Measurements from ENCODE around the gene GPR143.

GPR143 gene

GRCh38 chrX:9717376-9717775 lies 48.3 kb downstream of the GPR143 start:
- no peak overlapping the region for H3K9ac ChIP-seq
- H3K4me2 ChIP-seq, result no peak overlapping the region
- TF ChIP-seq, protein P1, sequence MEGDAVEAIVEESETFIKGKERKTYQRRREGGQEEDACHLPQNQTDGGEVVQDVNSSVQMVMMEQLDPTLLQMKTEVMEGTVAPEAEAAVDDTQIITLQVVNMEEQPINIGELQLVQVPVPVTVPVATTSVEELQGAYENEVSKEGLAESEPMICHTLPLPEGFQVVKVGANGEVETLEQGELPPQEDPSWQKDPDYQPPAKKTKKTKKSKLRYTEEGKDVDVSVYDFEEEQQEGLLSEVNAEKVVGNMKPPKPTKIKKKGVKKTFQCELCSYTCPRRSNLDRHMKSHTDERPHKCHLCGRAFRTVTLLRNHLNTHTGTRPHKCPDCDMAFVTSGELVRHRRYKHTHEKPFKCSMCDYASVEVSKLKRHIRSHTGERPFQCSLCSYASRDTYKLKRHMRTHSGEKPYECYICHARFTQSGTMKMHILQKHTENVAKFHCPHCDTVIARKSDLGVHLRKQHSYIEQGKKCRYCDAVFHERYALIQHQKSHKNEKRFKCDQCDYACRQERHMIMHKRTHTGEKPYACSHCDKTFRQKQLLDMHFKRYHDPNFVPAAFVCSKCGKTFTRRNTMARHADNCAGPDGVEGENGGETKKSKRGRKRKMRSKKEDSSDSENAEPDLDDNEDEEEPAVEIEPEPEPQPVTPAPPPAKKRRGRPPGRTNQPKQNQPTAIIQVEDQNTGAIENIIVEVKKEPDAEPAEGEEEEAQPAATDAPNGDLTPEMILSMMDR (conservative IDR thresholded peaks at IDR 0.05; ENCODE audit: low read depth, low read length), result no peak
- H3K27me3 ChIP-seq (ENCODE audit: insufficient read depth, low read depth), result no peaks in the 10 kb centered on the region
- no peak overlapping the region for H3K4me3 ChIP-seq (IDR thresholded peaks at IDR 0.05; ENCODE audit: insufficient read depth, low read depth, low read length)
- no peaks in the 10 kb centered on the region for H3K4me1 ChIP-seq (ENCODE audit: low read depth, poor library complexity, severe bottlenecking)
- H2AFZ ChIP-seq (ENCODE audit: low read depth), result no peak overlapping the region
- H3K36me3 ChIP-seq (ENCODE audit: insufficient read depth), result no peaks in the 10 kb centered on the region
- no peaks in the 10 kb centered on the region for H3K79me2 ChIP-seq (ENCODE audit: insufficient read depth, low read depth)
- no peak overlapping the region for H3K27ac ChIP-seq
- H4K20me1 ChIP-seq (ENCODE audit: insufficient read depth), result no peaks in the 10 kb centered on the region

- Histone ChIP-seq H3K9ac (no peak overlapping the region), H3K27ac (no peak overlapping the region), H3K36me3 (ENCODE audit: insufficient read depth) (no peaks in the 10 kb centered on the region), H3K27me3 (ENCODE audit: insufficient read depth, low read depth) (no peaks in the 10 kb centered on the region), H3K4me2 (no peak overlapping the region), H3K79me2 (ENCODE audit: insufficient read depth, low read depth) (no peaks in the 10 kb centered on the region), H2AFZ (ENCODE audit: low read depth) (no peak overlapping the region), H3K4me1 (ENCODE audit: low read depth, poor library complexity, severe bottlenecking) (peaks cover 5% of the 10 kb centered on the region), H4K20me1 (ENCODE audit: insufficient read depth) (no peaks in the 10 kb centered on the region), H3K4me3 (IDR thresholded peaks at IDR 0.05; ENCODE audit: insufficient read depth, low read depth, low read length) (no peak overlapping the region)
- TF ChIP-seq, protein P1 (conservative IDR thresholded peaks at IDR 0.05; ENCODE audit: low read depth, low read length), result no peak
Observed at GRCh38 chrX:9710332-9710731, 55.3 kb downstream of the GPR143 start.

DNA sequence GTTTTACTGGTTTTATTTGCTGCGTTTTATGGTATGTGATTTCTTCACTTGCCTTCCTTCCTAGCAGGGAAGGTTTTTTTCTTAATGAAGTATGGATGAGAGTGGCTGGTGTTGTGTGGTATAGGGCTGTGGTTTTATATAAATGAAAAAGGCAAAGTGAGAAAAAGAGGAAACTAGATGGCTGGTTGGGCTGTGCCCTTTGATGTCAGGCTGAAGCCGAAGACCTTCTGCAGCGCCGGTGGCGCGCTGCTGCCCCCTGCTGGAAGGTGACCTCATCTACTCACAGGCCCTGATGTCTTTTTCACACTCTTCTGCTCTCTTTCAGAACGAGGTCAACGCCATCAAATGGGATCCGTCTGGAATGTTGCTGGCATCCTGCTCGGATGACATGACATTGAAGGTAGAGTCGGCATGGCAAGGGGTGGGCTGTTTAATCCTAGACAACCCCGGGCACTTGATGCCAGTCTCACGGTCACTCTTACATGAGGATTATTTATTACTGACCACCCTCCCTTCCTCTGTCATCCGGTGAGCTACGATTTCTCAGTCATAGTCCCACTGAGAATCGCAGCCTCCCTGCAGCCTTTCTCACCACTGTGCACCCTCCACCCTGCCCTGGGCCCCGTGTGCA lies 56.6 kb downstream of the GPR143 start:
- no peaks in the 10 kb centered on the region for H4K20me1 ChIP-seq (ENCODE audit: insufficient read depth)
- no peak overlapping the region for H3K9ac ChIP-seq
- no peak overlapping the region for H3K4me3 ChIP-seq (IDR thresholded peaks at IDR 0.05; ENCODE audit: insufficient read depth, low read depth, low read length)
- TF ChIP-seq, protein P1 (conservative IDR thresholded peaks at IDR 0.05; ENCODE audit: low read depth, low read length), result peak; percentile 79
- no peaks in the 10 kb centered on the region for H3K36me3 ChIP-seq (ENCODE audit: insufficient read depth)
- H3K27ac ChIP-seq, result no peak overlapping the region
- H3K4me1 ChIP-seq (ENCODE audit: low read depth, poor library complexity, severe bottlenecking), result peaks cover 5% of the 10 kb centered on the region
- H3K79me2 ChIP-seq (ENCODE audit: insufficient read depth, low read depth), result no peaks in the 10 kb centered on the region
- H2AFZ ChIP-seq (ENCODE audit: low read depth), result no peak overlapping the region
- H3K27me3 ChIP-seq (ENCODE audit: insufficient read depth, low read depth), result no peaks in the 10 kb centered on the region
- H3K4me2 ChIP-seq, result no peak overlapping the region

DNA sequence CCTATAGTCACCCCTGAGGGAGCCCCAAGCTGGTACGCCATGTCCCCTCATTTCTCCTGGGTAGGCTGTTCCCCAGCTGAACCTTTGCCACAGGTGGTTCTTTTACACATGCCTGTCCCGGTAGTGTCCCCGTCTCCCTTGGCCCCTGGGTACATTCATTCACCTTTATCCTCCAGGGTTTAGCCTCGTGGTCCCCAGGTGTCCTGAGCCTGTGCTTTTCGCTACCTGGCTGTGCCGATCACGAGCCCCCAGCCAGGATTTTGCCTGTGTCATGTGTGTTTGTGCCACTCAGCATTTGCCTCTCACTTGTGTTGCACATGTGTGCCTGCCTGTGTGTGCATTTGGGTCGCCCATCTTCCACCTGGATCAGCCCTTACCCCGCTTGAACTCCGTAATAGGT lies 57.6 kb downstream of the GPR143 start:
- H3K4me3 ChIP-seq (IDR thresholded peaks at IDR 0.05; ENCODE audit: insufficient read depth, low read depth, low read length), result no peak overlapping the region
- no peaks in the 10 kb centered on the region for H3K36me3 ChIP-seq (ENCODE audit: insufficient read depth)
- H2AFZ ChIP-seq (ENCODE audit: low read depth), result no peak overlapping the region
- H3K4me1 ChIP-seq (ENCODE audit: low read depth, poor library complexity, severe bottlenecking), result peaks cover 5% of the 10 kb centered on the region
- TF ChIP-seq, protein P1 (conservative IDR thresholded peaks at IDR 0.05; ENCODE audit: low read depth, low read length), result no peak
- no peaks in the 10 kb centered on the region for H4K20me1 ChIP-seq (ENCODE audit: insufficient read depth)
- no peak overlapping the region for H3K27ac ChIP-seq
- H3K27me3 ChIP-seq (ENCODE audit: insufficient read depth, low read depth), result no peaks in the 10 kb centered on the region
- H3K9ac ChIP-seq, result no peak overlapping the region
- no peak overlapping the region for H3K4me2 ChIP-seq
- no peaks in the 10 kb centered on the region for H3K79me2 ChIP-seq (ENCODE audit: insufficient read depth, low read depth)

Measured in KMS-11 (cell line).